ENCODE data around the gene IGHMBP2.

The IGHMBP2 gene

GRCh38 chr11:68935516-68936357 is 32.0 kb downstream of the IGHMBP2 start:
- no peak for TF ChIP-seq CTCF (IDR thresholded peaks at IDR 0.05; ENCODE audit: low read depth, low read length, missing control alignments)
- no peak overlapping the region for H3K4me3 ChIP-seq (ENCODE audit: low read depth, low read length)
- DNase-seq (ENCODE audit: low read depth): no peak

GRCh38 chr11:68936358-68936636 is 32.6 kb downstream of the IGHMBP2 start:
- no peak overlapping the region for H3K4me3 ChIP-seq (ENCODE audit: low read depth, low read length)
- no peak for TF ChIP-seq CTCF (IDR thresholded peaks at IDR 0.05; ENCODE audit: low read depth, low read length, missing control alignments)
- no peak for DNase-seq (ENCODE audit: low read depth)

- no peak for TF ChIP-seq CTCF (IDR thresholded peaks at IDR 0.05; ENCODE audit: low read depth, low read length, missing control alignments)
- no peak for DNase-seq (ENCODE audit: low read depth)
- no peak overlapping the region for H3K4me3 ChIP-seq (ENCODE audit: low read depth, low read length)
Measured at GRCh38 chr11:68936676-68937620, 33.3 kb downstream of the IGHMBP2 start.

- no peak overlapping the region for H3K4me3 ChIP-seq (ENCODE audit: low read depth, low read length)
- no peak for TF ChIP-seq CTCF (IDR thresholded peaks at IDR 0.05; ENCODE audit: low read depth, low read length, missing control alignments)
- DNase-seq (ENCODE audit: low read depth): no peak
Measured at GRCh38 chr11:68938088-68938487, 34.4 kb downstream of the IGHMBP2 start.

GRCh38 chr11:68938816-68939582 is 35.3 kb downstream of the IGHMBP2 start:
- no peak overlapping the region for H3K4me3 ChIP-seq (ENCODE audit: low read depth, low read length)
- no peak for DNase-seq (ENCODE audit: low read depth)
- TF ChIP-seq CTCF (IDR thresholded peaks at IDR 0.05; ENCODE audit: low read depth, low read length, missing control alignments): no peak

GRCh38 chr11:68939583-68940555 is 36.2 kb downstream of the IGHMBP2 start:
- no peak overlapping the region for H3K4me3 ChIP-seq (ENCODE audit: low read depth, low read length)
- no peak for TF ChIP-seq CTCF (IDR thresholded peaks at IDR 0.05; ENCODE audit: low read depth, low read length, missing control alignments)
- DNase-seq (ENCODE audit: low read depth): no peak
